ENCODE results near the gene KCNJ14. TPM values are rescaled to one million over a fixed set of nuclear protein-coding genes. Genes with fewer than 3 reads are reported as not detected.

Gene KCNJ14
- total RNA-seq, 1 donor from 2014 or later, result 1.4 TPM

DNA sequence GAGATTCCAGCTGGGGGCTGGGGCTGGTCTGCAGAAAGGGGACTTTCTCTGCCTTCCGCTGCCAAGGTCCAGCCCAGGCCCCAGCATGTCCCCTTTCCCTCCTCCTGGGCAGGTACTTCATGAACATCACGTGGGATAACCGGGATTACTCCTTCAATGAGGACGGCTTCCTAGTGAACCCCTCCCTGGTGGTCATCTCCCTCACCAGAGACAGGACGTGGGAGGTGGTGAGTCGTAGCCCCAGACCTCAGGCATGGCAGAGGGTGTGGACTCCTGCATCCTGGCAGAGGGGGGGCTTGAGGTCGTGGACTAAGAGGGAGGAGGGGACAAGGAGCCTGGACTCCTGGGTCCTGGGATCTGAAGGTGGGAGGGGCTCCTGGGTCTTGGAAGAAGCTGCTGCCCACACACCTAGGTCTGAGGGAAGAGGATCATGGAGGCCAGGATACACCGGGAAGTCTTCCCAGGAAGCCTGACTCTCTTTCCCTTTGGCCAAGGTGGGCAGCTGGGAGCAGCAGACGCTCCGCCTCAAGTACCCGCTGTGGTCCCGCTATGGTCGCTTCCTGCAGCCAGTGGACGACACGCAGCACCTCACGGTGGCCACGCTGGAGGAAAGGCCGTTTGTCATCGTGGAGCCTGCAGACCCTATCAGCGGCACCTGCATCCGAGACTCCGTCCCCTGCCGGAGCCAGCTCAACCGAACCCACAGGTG, 41.3 kb upstream of the KCNJ14 start:
- H3K4me3 Mint-ChIP-seq (ENCODE audit: unreplicated experiment), result peak overlapping the region; percentile 8
- peaks cover 14% of the 10 kb centered on the region for H3K4me1 Mint-ChIP-seq (ENCODE audit: low read depth, unreplicated experiment)
- peaks cover 18% of the 10 kb centered on the region for H3K4me1 ChIP-seq (ENCODE audit: insufficient read depth, low read length)
- H3K36me3 ChIP-seq (ENCODE audit: insufficient read depth, low read length), result no peaks in the 10 kb centered on the region
- no peaks in the 10 kb centered on the region for H3K79me2 ChIP-seq (ENCODE audit: insufficient read depth, low read length)
- H3K27me3 Mint-ChIP-seq (ENCODE audit: low read depth, unreplicated experiment), result no peaks in the 10 kb centered on the region
- H3K9me3 Mint-ChIP-seq (ENCODE audit: unreplicated experiment), result peaks cover 4% of the 10 kb centered on the region
- peaks cover 17% of the 10 kb centered on the region for H3K36me3 Mint-ChIP-seq (ENCODE audit: low read depth, unreplicated experiment)
- TF ChIP-seq, protein P1, sequence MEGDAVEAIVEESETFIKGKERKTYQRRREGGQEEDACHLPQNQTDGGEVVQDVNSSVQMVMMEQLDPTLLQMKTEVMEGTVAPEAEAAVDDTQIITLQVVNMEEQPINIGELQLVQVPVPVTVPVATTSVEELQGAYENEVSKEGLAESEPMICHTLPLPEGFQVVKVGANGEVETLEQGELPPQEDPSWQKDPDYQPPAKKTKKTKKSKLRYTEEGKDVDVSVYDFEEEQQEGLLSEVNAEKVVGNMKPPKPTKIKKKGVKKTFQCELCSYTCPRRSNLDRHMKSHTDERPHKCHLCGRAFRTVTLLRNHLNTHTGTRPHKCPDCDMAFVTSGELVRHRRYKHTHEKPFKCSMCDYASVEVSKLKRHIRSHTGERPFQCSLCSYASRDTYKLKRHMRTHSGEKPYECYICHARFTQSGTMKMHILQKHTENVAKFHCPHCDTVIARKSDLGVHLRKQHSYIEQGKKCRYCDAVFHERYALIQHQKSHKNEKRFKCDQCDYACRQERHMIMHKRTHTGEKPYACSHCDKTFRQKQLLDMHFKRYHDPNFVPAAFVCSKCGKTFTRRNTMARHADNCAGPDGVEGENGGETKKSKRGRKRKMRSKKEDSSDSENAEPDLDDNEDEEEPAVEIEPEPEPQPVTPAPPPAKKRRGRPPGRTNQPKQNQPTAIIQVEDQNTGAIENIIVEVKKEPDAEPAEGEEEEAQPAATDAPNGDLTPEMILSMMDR (IDR thresholded peaks at IDR 0.05; ENCODE audit: insufficient read depth, low read depth, low read length), result no peak
- TF ChIP-seq EZH2 (IDR thresholded peaks at IDR 0.05; ENCODE audit: insufficient read depth, low read length), result no peak
- peak overlapping the region; percentile 83 for H3K4me2 ChIP-seq (ENCODE audit: low read length)
- DNase-seq (ENCODE audit: low read depth) (no peak), FAIRE-seq (no peak)
- no peaks in the 10 kb centered on the region for H3K9me3 ChIP-seq (ENCODE audit: insufficient read depth, low read depth, low read length)
- no peaks in the 10 kb centered on the region for H4K20me1 ChIP-seq (ENCODE audit: insufficient read depth, low read length)
- no peak overlapping the region for H3K9ac ChIP-seq (ENCODE audit: low read length)
- H3K27me3 ChIP-seq (ENCODE audit: insufficient read depth, low read length), result no peaks in the 10 kb centered on the region
- H3K27ac Mint-ChIP-seq (ENCODE audit: unreplicated experiment), result peak overlapping the region; percentile 78
- peak overlapping the region; percentile 37 for H3K4me3 ChIP-seq (ENCODE audit: insufficient read depth, low read depth, low read length)
- no peak overlapping the region for H3K27ac ChIP-seq (ENCODE audit: low read depth, low read length)
- peak overlapping the region; percentile 60 for H2AFZ ChIP-seq (ENCODE audit: low read depth, low read length)

DNA sequence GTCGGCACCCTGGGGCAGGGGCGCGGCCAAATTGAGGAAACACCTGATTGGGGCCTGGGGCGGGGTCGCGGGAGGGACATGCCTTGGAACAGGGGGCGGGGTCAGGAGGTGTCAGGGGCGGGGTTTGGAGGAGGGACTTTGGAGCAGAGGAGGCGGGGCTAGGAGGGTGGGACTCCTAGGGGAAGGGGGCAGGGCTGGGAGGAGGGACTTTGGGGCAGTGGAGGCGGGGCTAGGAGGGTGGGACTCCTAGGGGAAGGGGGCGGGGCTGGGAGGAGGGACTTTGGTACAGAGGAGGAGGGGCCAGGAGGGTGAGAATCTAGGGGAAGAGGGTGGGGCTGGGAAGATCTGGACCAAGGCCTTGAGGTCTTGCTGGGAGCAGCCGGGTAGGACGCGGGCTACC, 40.0 kb upstream of the KCNJ14 start:
- no peaks in the 10 kb centered on the region for H3K27me3 ChIP-seq (ENCODE audit: insufficient read depth, low read length)
- no peak overlapping the region for H3K27ac ChIP-seq (ENCODE audit: low read depth, low read length)
- no peak overlapping the region for H3K4me3 ChIP-seq (ENCODE audit: insufficient read depth, low read depth, low read length)
- FAIRE-seq (no peak), DNase-seq (ENCODE audit: low read depth) (peak; percentile 30)
- no peak overlapping the region for H3K27ac Mint-ChIP-seq (ENCODE audit: unreplicated experiment)
- H3K79me2 ChIP-seq (ENCODE audit: insufficient read depth, low read length), result no peaks in the 10 kb centered on the region
- H2AFZ ChIP-seq (ENCODE audit: low read depth, low read length), result no peak overlapping the region
- H3K36me3 Mint-ChIP-seq (ENCODE audit: low read depth, unreplicated experiment), result peaks cover 12% of the 10 kb centered on the region
- peaks cover 2% of the 10 kb centered on the region for H3K9me3 Mint-ChIP-seq (ENCODE audit: unreplicated experiment)
- no peak overlapping the region for H3K9ac ChIP-seq (ENCODE audit: low read length)
- H3K4me3 Mint-ChIP-seq (ENCODE audit: unreplicated experiment), result no peak overlapping the region
- peaks cover 18% of the 10 kb centered on the region for H3K4me1 ChIP-seq (ENCODE audit: insufficient read depth, low read length)
- no peaks in the 10 kb centered on the region for H4K20me1 ChIP-seq (ENCODE audit: insufficient read depth, low read length)
- peak overlapping the region; percentile 83 for H3K4me2 ChIP-seq (ENCODE audit: low read length)
- peaks cover 14% of the 10 kb centered on the region for H3K4me1 Mint-ChIP-seq (ENCODE audit: low read depth, unreplicated experiment)
- no peaks in the 10 kb centered on the region for H3K36me3 ChIP-seq (ENCODE audit: insufficient read depth, low read length)
- TF ChIP-seq, protein P1 (IDR thresholded peaks at IDR 0.05; ENCODE audit: insufficient read depth, low read depth, low read length), result no peak
- no peak for TF ChIP-seq EZH2 (IDR thresholded peaks at IDR 0.05; ENCODE audit: insufficient read depth, low read length)
- no peaks in the 10 kb centered on the region for H3K27me3 Mint-ChIP-seq (ENCODE audit: low read depth, unreplicated experiment)
- H3K9me3 ChIP-seq (ENCODE audit: insufficient read depth, low read depth, low read length), result no peaks in the 10 kb centered on the region

DNA sequence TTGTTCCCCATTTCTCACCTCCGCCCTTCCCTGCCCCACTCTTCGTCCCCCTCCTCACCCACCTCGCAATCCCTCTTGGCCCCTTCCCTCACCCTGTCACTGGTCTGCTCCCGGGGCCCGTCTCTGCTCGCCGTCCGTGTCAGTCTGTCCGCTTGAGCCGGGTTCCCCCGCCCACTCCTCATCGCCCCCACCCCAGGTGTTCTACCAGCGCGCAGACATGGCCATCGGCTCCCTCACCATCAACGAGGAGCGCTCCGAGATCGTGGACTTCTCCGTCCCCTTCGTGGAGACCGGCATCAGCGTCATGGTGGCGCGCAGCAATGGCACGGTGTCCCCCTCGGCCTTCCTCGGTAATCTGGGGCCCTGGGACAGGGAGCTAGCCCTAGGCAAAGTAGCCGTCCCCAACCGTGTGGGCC, 39.6 kb upstream of the KCNJ14 start:
- no peaks in the 10 kb centered on the region for H4K20me1 ChIP-seq (ENCODE audit: insufficient read depth, low read length)
- H3K4me2 ChIP-seq (ENCODE audit: low read length), result peak overlapping the region; percentile 55
- Mint-ChIP-seq H3K4me1 (ENCODE audit: low read depth, unreplicated experiment) (peaks cover 14% of the 10 kb centered on the region), H3K4me3 (ENCODE audit: unreplicated experiment) (no peak overlapping the region), H3K27me3 (ENCODE audit: low read depth, unreplicated experiment) (no peaks in the 10 kb centered on the region), H3K36me3 (ENCODE audit: low read depth, unreplicated experiment) (peaks cover 12% of the 10 kb centered on the region), H3K27ac (ENCODE audit: unreplicated experiment) (no peak overlapping the region), H3K9me3 (ENCODE audit: unreplicated experiment) (no peaks in the 10 kb centered on the region)
- no peak overlapping the region for H3K4me3 ChIP-seq (ENCODE audit: insufficient read depth, low read depth, low read length)
- H3K4me1 ChIP-seq (ENCODE audit: insufficient read depth, low read length), result peaks cover 18% of the 10 kb centered on the region
- no peak overlapping the region for H3K27ac ChIP-seq (ENCODE audit: low read depth, low read length)
- FAIRE-seq (no peak), DNase-seq (ENCODE audit: low read depth) (no peak)
- H3K36me3 ChIP-seq (ENCODE audit: insufficient read depth, low read length), result no peaks in the 10 kb centered on the region
- H2AFZ ChIP-seq (ENCODE audit: low read depth, low read length), result no peak overlapping the region
- no peaks in the 10 kb centered on the region for H3K79me2 ChIP-seq (ENCODE audit: insufficient read depth, low read length)
- no peak for TF ChIP-seq EZH2 (IDR thresholded peaks at IDR 0.05; ENCODE audit: insufficient read depth, low read length)
- TF ChIP-seq, protein P1 (IDR thresholded peaks at IDR 0.05; ENCODE audit: insufficient read depth, low read depth, low read length), result no peak
- no peak overlapping the region for H3K9ac ChIP-seq (ENCODE audit: low read length)
- no peaks in the 10 kb centered on the region for H3K27me3 ChIP-seq (ENCODE audit: insufficient read depth, low read length)
- no peaks in the 10 kb centered on the region for H3K9me3 ChIP-seq (ENCODE audit: insufficient read depth, low read depth, low read length)
